GM12891 (cell line): ENCODE measurements around the gene MED20.

ENCODE experiments used
- PAX5 ChIP-seq: IDR thresholded peaks from 2 replicates; pipeline ENCODE4 v1.6.1; 2011; ENCODE audit warnings: low read length, moderate library complexity, mild to moderate bottlenecking; ENCODE audit not compliant: insufficient read depth, severe bottlenecking
- POLR2A ChIP-seq: IDR thresholded peaks from 2 replicates; pipeline ENCODE4 v1.6.1; 2011; ENCODE audit warnings: low read depth, low read length, control low read depth
- POLR2AphosphoS5 ChIP-seq: IDR thresholded peaks from 2 replicates; pipeline ENCODE4 v1.6.1; 2011; ENCODE audit warnings: low read depth, low read length, control low read depth
- SPI1 ChIP-seq: IDR thresholded peaks from 2 replicates; pipeline ENCODE4 v1.6.1; 2011; ENCODE audit warnings: low read depth, low read length, control low read depth
- TAF1 ChIP-seq: IDR thresholded peaks from 2 replicates; pipeline ENCODE4 v1.6.1; 2011; ENCODE audit warnings: low read depth, low read length, control low read depth

GRCh38 chr6:41894366-41895299 lies 26.3 kb downstream of the MED20 start:
- no peak for TF ChIP-seq POLR2A
- TF ChIP-seq POLR2AphosphoS5, result no peak
- no peak for TF ChIP-seq TAF1
- no peak for TF ChIP-seq PAX5
- no peak for TF ChIP-seq SPI1
